GM10248 (cell line): Measurements from ENCODE around the gene DTNB.

Experiments
- CTCF ChIA-PET: fragments of 300-600 bp; sonication (Branson Sonifier 250); formaldehyde crosslinking; extraction: SDS; loops from one replicate; lab custom pipeline; 2021; ENCODE audit warnings: antibody characterized with exemption; lab: Yijun Ruan, JAX
- POLR2A ChIA-PET: fragments of 350-650 bp; sonication (Branson Sonifier 250); formaldehyde crosslinking; extraction: SDS; loops from one replicate; lab custom pipeline; 2020; ENCODE audit warnings: antibody characterized with exemption; lab: Yijun Ruan, JAX
- DNase-seq: peaks from one replicate; pipeline ENCODE4 v3.0.0; 2012; ENCODE audit errors: extremely low spot score
- TF ChIP-seq, protein P1 (sequence below): IDR thresholded peaks from 2 replicates; pipeline ENCODE4 v1.5.1; 2012; ENCODE audit warnings: mild to moderate bottlenecking, low read depth; ENCODE audit errors: extremely low read depth, missing control alignments, control extremely low read depth

Gene DTNB

DNA sequence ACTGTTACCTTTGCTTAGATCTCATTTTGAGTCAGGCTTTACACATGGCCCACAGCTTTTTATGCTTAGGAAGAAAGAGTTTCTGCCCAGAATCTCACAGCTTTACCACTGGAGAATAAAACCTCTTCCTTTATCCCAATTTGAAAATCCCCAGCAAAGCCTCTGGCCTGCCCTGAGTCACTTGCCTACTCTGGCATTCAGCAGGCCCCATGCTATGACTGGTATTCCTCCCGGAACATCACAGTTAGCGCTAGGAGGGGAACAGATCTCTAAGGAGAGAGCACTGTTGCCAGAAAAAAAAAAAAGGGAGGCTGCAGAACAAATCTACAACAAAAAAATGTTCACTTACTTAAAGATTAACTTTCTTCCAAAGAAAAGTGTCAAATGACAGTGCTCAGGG, 178.8 kb downstream of the DTNB start:
- DNase-seq: no peak
- POLR2A ChIA-PET: no interaction called here
- TF ChIP-seq, protein P1, sequence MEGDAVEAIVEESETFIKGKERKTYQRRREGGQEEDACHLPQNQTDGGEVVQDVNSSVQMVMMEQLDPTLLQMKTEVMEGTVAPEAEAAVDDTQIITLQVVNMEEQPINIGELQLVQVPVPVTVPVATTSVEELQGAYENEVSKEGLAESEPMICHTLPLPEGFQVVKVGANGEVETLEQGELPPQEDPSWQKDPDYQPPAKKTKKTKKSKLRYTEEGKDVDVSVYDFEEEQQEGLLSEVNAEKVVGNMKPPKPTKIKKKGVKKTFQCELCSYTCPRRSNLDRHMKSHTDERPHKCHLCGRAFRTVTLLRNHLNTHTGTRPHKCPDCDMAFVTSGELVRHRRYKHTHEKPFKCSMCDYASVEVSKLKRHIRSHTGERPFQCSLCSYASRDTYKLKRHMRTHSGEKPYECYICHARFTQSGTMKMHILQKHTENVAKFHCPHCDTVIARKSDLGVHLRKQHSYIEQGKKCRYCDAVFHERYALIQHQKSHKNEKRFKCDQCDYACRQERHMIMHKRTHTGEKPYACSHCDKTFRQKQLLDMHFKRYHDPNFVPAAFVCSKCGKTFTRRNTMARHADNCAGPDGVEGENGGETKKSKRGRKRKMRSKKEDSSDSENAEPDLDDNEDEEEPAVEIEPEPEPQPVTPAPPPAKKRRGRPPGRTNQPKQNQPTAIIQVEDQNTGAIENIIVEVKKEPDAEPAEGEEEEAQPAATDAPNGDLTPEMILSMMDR: no peak
- CTCF ChIA-PET: no interaction called here

DNA sequence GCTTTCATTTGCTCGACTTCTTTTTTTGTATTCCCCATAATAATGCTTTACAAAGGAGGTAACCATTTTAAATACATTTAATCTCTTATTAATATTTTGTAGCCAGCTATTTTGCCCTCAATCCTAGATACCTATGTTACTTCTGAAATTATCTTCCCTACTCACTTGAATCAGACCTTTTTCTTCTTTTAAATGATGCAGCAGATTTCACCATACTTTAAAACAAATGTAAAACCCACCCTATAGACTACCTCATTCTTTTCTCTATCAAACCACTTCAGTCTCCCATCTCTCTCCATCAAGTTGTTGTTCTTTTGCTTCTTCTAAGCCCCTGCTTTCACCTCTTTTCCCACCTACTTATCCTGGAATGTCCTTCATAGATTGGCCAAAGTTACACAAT, 180.2 kb downstream of the DTNB start:
- TF ChIP-seq, protein P1: no peak
- CTCF ChIA-PET: interaction anchor here (1.2 kb wide), 2 partner anchors 131 to 264 kb away, joined by 3 to 4 read pairs; no protein-coding TSS in a partner anchor
- POLR2A ChIA-PET: no interaction called here
- DNase-seq: no peak

GRCh38 chr2:25492726-25493125, 180.7 kb downstream of the DTNB start:
- POLR2A ChIA-PET: no interaction called here
- CTCF ChIA-PET: interaction anchor here (1.0 to 1.2 kb wide), 3 partner anchors 11 to 264 kb away, joined by 3 to 4 read pairs (median 3); no protein-coding TSS in a partner anchor
- TF ChIP-seq, protein P1: no peak
- DNase-seq: no peak

GRCh38 chr2:25491966-25492532, 181.3 kb downstream of the DTNB start:
- CTCF ChIA-PET: interaction anchor here (1.0 kb wide), 1 partner anchor 12 kb away, joined by 3 read pairs; no protein-coding TSS in a partner anchor

DNA sequence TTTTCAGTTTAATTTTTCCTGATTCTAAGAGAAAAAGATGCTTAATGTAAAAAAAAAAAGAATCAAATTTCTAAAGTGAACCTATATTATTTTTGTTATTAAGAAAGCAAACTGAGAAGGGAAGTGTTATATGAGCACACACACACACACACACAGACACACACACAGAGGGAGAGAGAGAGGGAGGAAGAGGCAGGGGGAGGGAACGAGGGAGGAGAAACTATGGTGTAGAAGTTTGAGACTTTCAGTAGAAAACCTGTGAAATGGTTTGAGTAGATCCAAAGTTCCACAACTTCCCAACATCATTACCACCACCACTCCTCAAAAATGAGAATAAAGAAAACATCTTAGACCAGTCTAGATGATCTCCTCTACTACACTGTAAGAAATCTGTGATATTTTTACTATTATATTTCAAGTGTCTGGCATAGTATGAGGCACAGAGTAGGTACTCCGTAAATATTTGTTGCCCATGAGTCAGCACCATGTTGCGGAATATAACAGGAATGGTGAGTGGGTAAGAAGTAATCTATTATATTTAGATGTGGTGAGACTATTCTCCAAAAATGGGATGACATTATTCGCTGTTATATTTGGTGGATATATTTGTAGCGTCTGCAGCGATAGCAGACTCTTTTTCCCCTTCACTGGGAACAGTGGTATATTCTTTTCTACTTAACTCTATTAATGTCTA, 182.2 kb downstream of the DTNB start:
- TF ChIP-seq, protein P1: no peak
- POLR2A ChIA-PET: no interaction called here
- no peak for DNase-seq
- CTCF ChIA-PET: no interaction called here

More at GRCh38 chr2:25491966-25492532, 181.3 kb downstream of the DTNB start:
- TF ChIP-seq, protein P1: no peak
- DNase-seq: no peak
- POLR2A ChIA-PET: no interaction called here

GRCh38 chr2:25490217-25490616, 183.2 kb downstream of the DTNB start:
- ChIA-PET CTCF (interaction anchor here (1.2 kb wide), 1 partner anchor 9 kb away, joined by 3 read pairs; no protein-coding TSS in a partner anchor), POLR2A (no interaction called here)
- no peak for DNase-seq
- TF ChIP-seq, protein P1: no peak
